Measurements from ENCODE around the gene SEPTIN11.

The SEPTIN11 gene

GRCh38 chr4:76982638-76983584, 33.4 kb downstream of the SEPTIN11 start:
- DNase-seq = no peak

GRCh38 chr4:76984127-76984526, 34.6 kb downstream of the SEPTIN11 start:
- DNase-seq = no peak

- no peak for DNase-seq
Measured at GRCh38 chr4:76984788-76985211, 35.2 kb downstream of the SEPTIN11 start.

- DNase-seq = no peak
Measured at GRCh38 chr4:76987153-76987591, 37.6 kb downstream of the SEPTIN11 start.

- DNase-seq = no peak
Measured at GRCh38 chr4:76987685-76988084, 38.1 kb downstream of the SEPTIN11 start.

GRCh38 chr4:76989391-76990061, 40.0 kb downstream of the SEPTIN11 start:
- DNase-seq = no peak

GRCh38 chr4:76990288-76991080, 40.9 kb downstream of the SEPTIN11 start:
- no peak for DNase-seq

- no peak for DNase-seq
Measured at GRCh38 chr4:76991161-76991660, 41.7 kb downstream of the SEPTIN11 start.

- DNase-seq = no peak
Measured at GRCh38 chr4:76993787-76994641, 44.5 kb downstream of the SEPTIN11 start.

- DNase-seq = no peak
Measured at GRCh38 chr4:76995776-76996175, 46.2 kb downstream of the SEPTIN11 start.

- no peak for DNase-seq
Measured at GRCh38 chr4:76996445-76996844, 46.9 kb downstream of the SEPTIN11 start.

GRCh38 chr4:76997077-76997476, 47.5 kb downstream of the SEPTIN11 start:
- DNase-seq = no peak

GRCh38 chr4:76997532-76997931, 48.0 kb downstream of the SEPTIN11 start:
- no peak for DNase-seq

- no peak for DNase-seq
Measured at GRCh38 chr4:76998251-76998901, 48.8 kb downstream of the SEPTIN11 start.

All from NCI-H774 (cell line).